H1 (cell line): Measurements from ENCODE around the gene KCNQ1. TPM values are rescaled to one million over a fixed set of nuclear protein-coding genes. Genes with fewer than 3 reads are reported as not detected.

Experiments
- CREB1 ChIP-seq: IDR thresholded peaks from 2 replicates; pipeline ENCODE4 v1.6.1; 2012; ENCODE audit warnings: inconsistent platforms
- KDM5A ChIP-seq: fragments of 200-600 bp; IDR thresholded peaks from 2 replicates; pipeline ENCODE4 v1.7.1; 2012; ENCODE audit warnings: mild to moderate bottlenecking, low read length, inconsistent platforms, mixed read lengths
- POLR2AphosphoS5 ChIP-seq: IDR thresholded peaks from 2 replicates; pipeline ENCODE4 v1.6.1; 2011; ENCODE audit warnings: low read depth, low read length
- RFX5 ChIP-seq: IDR thresholded peaks from 2 replicates; pipeline ENCODE4 v1.6.1; 2011; ENCODE audit warnings: low read depth, low read length, improper control_type of control experiment, borderline replicate concordance
- RNF2 ChIP-seq: fragments of 200-900, 300-1000 bp; sonication (generic); IDR thresholded peaks from 2 replicates; pipeline ENCODE4 v1.7.1; 2016; ENCODE audit warnings: borderline replicate concordance, low read depth, mild to moderate bottlenecking, antibody characterized with exemption, low read length; ENCODE audit not compliant: poor library complexity, severe bottlenecking; ENCODE audit errors: missing control alignments
- SP1 ChIP-seq: IDR thresholded peaks from 2 replicates; pipeline ENCODE4 v1.6.1; 2011; ENCODE audit warnings: low read depth, low read length
- SP2 ChIP-seq: IDR thresholded peaks from 2 replicates; pipeline ENCODE4 v1.6.1; 2012; ENCODE audit warnings: mild to moderate bottlenecking, low read length, inconsistent platforms
- polyA plus RNA-seq, 7 experiments: library from polyadenylated mRNA; depleted of rRNA in 3 of 7; stranded (reverse) in 5 of 7; unstranded in 2 of 7; fragments of >200 nt in 5 of 7; fragments of 200-250 nt in 2 of 7; gene quantifications; 1 replicate in 5 of 7; 2 replicates in 1 of 7; 4 replicates in 1 of 7; pipeline versions ENCODE4 v1.2.1 to v1.2.3, GENCODE V29; 2011 to 2013; ENCODE audit warnings: missing spikeins in 2 of 7, mixed read lengths in 2 of 7
- total RNA-seq: library from RNA; stranded (reverse); fragmentation: NEBNext Ultra II Directional; extraction: Animal tissue kit (Norgen Biotek cat#: 25700); gene quantifications from 2 replicates; pipeline ENCODE4 v1.2.1, GENCODE V29; 2021
- TF ChIP-seq, protein P1 (sequence below): fragments of 300-600 bp; sonication (generic); IDR thresholded peaks from 2 replicates; pipeline ENCODE4 v1.7.1; 2012; ENCODE audit warnings: low read length, moderate library complexity, mild to moderate bottlenecking, inconsistent platforms; ENCODE audit not compliant: insufficient replicate concordance

KCNQ1 gene
- total and polyA plus RNA-seq, 2 of the 8 experiments (the other 6 are each of a cell fraction or from before 2014, with no cell fraction given) = 1.9 to 2.0 TPM

DNA sequence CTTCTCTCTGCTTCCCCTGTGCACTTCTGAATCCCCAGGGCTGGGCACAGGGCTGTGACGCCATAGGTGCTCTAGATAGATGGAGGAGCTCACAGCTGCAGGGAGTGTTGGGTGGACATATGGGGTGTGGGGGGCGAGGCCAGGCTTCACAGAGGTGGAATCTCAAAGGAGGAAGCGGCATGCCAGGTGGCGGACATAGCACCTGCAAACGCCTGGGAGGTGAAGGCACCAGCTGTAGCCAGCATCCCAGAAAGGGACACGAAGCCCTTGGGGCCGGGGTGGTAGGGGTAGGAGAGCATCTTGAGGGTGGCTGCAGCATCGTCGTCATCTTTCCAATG is 269.6 kb downstream of the KCNQ1 start (continued):
- TF ChIP-seq, protein P1, sequence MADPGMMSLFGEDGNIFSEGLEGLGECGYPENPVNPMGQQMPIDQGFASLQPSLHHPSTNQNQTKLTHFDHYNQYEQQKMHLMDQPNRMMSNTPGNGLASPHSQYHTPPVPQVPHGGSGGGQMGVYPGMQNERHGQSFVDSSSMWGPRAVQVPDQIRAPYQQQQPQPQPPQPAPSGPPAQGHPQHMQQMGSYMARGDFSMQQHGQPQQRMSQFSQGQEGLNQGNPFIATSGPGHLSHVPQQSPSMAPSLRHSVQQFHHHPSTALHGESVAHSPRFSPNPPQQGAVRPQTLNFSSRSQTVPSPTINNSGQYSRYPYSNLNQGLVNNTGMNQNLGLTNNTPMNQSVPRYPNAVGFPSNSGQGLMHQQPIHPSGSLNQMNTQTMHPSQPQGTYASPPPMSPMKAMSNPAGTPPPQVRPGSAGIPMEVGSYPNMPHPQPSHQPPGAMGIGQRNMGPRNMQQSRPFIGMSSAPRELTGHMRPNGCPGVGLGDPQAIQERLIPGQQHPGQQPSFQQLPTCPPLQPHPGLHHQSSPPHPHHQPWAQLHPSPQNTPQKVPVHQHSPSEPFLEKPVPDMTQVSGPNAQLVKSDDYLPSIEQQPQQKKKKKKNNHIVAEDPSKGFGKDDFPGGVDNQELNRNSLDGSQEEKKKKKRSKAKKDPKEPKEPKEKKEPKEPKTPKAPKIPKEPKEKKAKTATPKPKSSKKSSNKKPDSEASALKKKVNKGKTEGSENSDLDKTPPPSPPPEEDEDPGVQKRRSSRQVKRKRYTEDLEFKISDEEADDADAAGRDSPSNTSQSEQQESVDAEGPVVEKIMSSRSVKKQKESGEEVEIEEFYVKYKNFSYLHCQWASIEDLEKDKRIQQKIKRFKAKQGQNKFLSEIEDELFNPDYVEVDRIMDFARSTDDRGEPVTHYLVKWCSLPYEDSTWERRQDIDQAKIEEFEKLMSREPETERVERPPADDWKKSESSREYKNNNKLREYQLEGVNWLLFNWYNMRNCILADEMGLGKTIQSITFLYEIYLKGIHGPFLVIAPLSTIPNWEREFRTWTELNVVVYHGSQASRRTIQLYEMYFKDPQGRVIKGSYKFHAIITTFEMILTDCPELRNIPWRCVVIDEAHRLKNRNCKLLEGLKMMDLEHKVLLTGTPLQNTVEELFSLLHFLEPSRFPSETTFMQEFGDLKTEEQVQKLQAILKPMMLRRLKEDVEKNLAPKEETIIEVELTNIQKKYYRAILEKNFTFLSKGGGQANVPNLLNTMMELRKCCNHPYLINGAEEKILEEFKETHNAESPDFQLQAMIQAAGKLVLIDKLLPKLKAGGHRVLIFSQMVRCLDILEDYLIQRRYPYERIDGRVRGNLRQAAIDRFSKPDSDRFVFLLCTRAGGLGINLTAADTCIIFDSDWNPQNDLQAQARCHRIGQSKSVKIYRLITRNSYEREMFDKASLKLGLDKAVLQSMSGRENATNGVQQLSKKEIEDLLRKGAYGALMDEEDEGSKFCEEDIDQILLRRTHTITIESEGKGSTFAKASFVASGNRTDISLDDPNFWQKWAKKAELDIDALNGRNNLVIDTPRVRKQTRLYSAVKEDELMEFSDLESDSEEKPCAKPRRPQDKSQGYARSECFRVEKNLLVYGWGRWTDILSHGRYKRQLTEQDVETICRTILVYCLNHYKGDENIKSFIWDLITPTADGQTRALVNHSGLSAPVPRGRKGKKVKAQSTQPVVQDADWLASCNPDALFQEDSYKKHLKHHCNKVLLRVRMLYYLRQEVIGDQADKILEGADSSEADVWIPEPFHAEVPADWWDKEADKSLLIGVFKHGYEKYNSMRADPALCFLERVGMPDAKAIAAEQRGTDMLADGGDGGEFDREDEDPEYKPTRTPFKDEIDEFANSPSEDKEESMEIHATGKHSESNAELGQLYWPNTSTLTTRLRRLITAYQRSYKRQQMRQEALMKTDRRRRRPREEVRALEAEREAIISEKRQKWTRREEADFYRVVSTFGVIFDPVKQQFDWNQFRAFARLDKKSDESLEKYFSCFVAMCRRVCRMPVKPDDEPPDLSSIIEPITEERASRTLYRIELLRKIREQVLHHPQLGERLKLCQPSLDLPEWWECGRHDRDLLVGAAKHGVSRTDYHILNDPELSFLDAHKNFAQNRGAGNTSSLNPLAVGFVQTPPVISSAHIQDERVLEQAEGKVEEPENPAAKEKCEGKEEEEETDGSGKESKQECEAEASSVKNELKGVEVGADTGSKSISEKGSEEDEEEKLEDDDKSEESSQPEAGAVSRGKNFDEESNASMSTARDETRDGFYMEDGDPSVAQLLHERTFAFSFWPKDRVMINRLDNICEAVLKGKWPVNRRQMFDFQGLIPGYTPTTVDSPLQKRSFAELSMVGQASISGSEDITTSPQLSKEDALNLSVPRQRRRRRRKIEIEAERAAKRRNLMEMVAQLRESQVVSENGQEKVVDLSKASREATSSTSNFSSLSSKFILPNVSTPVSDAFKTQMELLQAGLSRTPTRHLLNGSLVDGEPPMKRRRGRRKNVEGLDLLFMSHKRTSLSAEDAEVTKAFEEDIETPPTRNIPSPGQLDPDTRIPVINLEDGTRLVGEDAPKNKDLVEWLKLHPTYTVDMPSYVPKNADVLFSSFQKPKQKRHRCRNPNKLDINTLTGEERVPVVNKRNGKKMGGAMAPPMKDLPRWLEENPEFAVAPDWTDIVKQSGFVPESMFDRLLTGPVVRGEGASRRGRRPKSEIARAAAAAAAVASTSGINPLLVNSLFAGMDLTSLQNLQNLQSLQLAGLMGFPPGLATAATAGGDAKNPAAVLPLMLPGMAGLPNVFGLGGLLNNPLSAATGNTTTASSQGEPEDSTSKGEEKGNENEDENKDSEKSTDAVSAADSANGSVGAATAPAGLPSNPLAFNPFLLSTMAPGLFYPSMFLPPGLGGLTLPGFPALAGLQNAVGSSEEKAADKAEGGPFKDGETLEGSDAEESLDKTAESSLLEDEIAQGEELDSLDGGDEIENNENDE = no peak
- no peak for TF ChIP-seq RNF2
- TF ChIP-seq SP1 = no peak
- no peak for TF ChIP-seq POLR2AphosphoS5
- no peak for TF ChIP-seq KDM5A
- TF ChIP-seq RFX5 = no peak
- no peak for TF ChIP-seq CREB1
- no peak for TF ChIP-seq SP2
